ENCODE results near the gene EXOC6B.

Gene EXOC6B

DNA sequence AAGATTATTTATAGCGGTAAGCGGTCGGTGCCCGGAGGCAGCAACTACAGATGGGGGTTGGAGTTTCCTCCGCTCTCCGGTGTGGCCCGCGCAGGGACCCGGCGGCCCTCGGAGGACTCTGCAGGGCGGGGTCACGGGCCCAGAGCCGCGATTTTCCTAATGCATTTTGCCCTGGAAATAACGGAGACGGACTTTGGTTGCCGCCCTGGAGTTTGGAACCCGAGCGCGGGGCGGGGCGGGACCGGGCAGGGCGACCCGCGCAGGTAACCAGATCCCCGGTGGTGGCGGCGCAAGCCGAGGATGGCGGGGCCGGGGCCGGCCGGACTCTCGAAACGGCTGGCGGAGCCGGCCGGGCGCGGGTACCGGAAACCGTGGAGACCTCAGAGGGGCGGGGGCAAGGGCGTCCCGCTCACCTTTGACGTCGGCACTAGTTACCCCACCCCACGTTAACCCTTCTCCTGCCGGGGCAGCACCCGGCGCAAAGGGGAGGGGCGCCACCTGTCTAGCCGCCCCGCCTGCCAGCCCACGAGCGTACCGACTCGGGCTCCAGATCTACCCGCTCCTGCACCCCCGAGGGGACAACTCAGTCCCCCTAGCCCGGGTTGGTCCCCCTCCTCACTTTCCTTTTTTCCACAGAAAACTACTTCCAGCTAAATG lies 681.1 kb downstream of the EXOC6B start:
- POLR2A ChIA-PET: interaction anchor here (1.1 kb wide), 1 partner anchor 29 kb away, joined by 3 read pairs; no protein-coding TSS in a partner anchor
- Histone ChIP-seq H3K36me3 (ENCODE audit: control insufficient read depth in 2 of 2, insufficient read depth in 1 of 2, low read length in 2 of 2) (no peaks in the 10 kb centered on the region), H3K4me3 (ENCODE audit: low read depth, low read length) (peak overlapping the region; percentile 53), H3K27ac (ENCODE audit: extremely low read depth, low read depth, low read length) (peak overlapping the region; percentile 54; the same call in 1 of the 2 replicates), H3K9me3 (ENCODE audit: control insufficient read depth, insufficient read depth, low read depth, low read length) (no peaks in the 10 kb centered on the region), H3K4me1 (ENCODE audit: control insufficient read depth, insufficient read depth, low read length) (peaks cover 11% of the 10 kb centered on the region)
- CTCF ChIA-PET: interaction anchor here (1.0 kb wide), 1 partner anchor 12 kb away, joined by 3 read pairs; no protein-coding TSS in a partner anchor
- TF ChIP-seq ZNF184 (tag by site-specific recombination; IDR thresholded peaks at IDR 0.05) (no peak), ZBTB11 (tag by site-specific recombination; conservative IDR thresholded peaks at IDR 0.05; ENCODE audit: low read depth) (0 out of 2 replicates have a peak, but pooled peaks have one; percentile 36), BCL11A (tag by site-specific recombination; IDR thresholded peaks at IDR 0.05; ENCODE audit: low read depth) (no peak), GLIS1 (tag by site-specific recombination; IDR thresholded peaks at IDR 0.05) (peak; percentile 72), ZNF350 (tag by site-specific recombination; IDR thresholded peaks at IDR 0.05) (no peak), KLF8 (tag by site-specific recombination; IDR thresholded peaks at IDR 0.05) (peak; percentile 65), MYNN (tag by site-specific recombination; IDR thresholded peaks at IDR 0.05; ENCODE audit: borderline replicate concordance) (no peak), ZNF391 (tag by site-specific recombination; IDR thresholded peaks at IDR 0.05; ENCODE audit: borderline replicate concordance, low read depth) (no peak), ZEB2 (tag by site-specific recombination; IDR thresholded peaks at IDR 0.05) (peak; percentile 59; the same call in 1 of the 2 replicates), ZNF558 (tag by site-specific recombination; IDR thresholded peaks at IDR 0.05) (no peak), ZXDB (tag by site-specific recombination; IDR thresholded peaks at IDR 0.05) (0 out of 2 replicates have a peak, but pooled peaks have one; percentile 22), ZNF776 (tag by site-specific recombination; IDR thresholded peaks at IDR 0.05; ENCODE audit: borderline replicate concordance) (no peak), SP2 (tag by site-specific recombination; IDR thresholded peaks at IDR 0.05) (peak; percentile 68), ZBTB6 (tag by site-specific recombination; IDR thresholded peaks at IDR 0.05) (no peak), SP7 (tag by site-specific recombination; IDR thresholded peaks at IDR 0.05) (0 out of 2 replicates have a peak, but pooled peaks have one; percentile 25), SP3 (tag by site-specific recombination; IDR thresholded peaks at IDR 0.05) (peak; percentile 92), ZNF133 (tag by site-specific recombination; IDR thresholded peaks at IDR 0.05) (no peak), ZNF2 (tag by site-specific recombination; IDR thresholded peaks at IDR 0.05) (no peak), ZNF266 (tag by site-specific recombination; IDR thresholded peaks at IDR 0.05; ENCODE audit: low read depth) (no peak), ZNF610 (tag by site-specific recombination; IDR thresholded peaks at IDR 0.05; ENCODE audit: borderline replicate concordance) (peak; percentile 40; the same call in 1 of the 2 replicates), KLF10 (tag by site-specific recombination; IDR thresholded peaks at IDR 0.05) (no peak), ZNF629 (tag by site-specific recombination; IDR thresholded peaks at IDR 0.05) (peak; percentile 90), ZNF335 (tag by site-specific recombination; conservative IDR thresholded peaks at IDR 0.05) (peak; percentile 83), ZBTB21 (tag by site-specific recombination; IDR thresholded peaks at IDR 0.05) (peak; percentile 85)
- TF ChIP-seq, protein P1, sequence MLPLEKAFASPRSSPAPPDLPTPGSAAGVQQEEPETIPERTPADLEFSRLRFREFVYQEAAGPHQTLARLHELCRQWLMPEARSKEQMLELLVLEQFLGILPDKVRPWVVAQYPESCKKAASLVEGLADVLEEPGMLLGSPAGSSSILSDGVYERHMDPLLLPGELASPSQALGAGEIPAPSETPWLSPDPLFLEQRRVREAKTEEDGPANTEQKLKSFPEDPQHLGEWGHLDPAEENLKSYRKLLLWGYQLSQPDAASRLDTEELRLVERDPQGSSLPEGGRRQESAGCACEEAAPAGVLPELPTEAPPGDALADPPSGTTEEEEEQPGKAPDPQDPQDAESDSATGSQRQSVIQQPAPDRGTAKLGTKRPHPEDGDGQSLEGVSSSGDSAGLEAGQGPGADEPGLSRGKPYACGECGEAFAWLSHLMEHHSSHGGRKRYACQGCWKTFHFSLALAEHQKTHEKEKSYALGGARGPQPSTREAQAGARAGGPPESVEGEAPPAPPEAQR (tag by site-specific recombination; IDR thresholded peaks at IDR 0.05): no peak
- TF ChIP-seq, protein P2, sequence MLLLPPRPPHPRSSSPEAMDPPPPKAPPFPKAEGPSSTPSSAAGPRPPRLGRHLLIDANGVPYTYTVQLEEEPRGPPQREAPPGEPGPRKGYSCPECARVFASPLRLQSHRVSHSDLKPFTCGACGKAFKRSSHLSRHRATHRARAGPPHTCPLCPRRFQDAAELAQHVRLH (tag by site-specific recombination; IDR thresholded peaks at IDR 0.05): 0 out of 2 replicates have a peak, but pooled peaks have one; percentile 34
- TF ChIP-seq, protein P3, sequence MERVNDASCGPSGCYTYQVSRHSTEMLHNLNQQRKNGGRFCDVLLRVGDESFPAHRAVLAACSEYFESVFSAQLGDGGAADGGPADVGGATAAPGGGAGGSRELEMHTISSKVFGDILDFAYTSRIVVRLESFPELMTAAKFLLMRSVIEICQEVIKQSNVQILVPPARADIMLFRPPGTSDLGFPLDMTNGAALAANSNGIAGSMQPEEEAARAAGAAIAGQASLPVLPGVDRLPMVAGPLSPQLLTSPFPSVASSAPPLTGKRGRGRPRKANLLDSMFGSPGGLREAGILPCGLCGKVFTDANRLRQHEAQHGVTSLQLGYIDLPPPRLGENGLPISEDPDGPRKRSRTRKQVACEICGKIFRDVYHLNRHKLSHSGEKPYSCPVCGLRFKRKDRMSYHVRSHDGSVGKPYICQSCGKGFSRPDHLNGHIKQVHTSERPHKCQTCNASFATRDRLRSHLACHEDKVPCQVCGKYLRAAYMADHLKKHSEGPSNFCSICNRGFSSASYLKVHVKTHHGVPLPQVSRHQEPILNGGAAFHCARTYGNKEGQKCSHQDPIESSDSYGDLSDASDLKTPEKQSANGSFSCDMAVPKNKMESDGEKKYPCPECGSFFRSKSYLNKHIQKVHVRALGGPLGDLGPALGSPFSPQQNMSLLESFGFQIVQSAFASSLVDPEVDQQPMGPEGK (tag by site-specific recombination; IDR thresholded peaks at IDR 0.05): 0 out of 2 replicates have a peak, but pooled peaks have one; percentile 49
- TF ChIP-seq, protein P4, sequence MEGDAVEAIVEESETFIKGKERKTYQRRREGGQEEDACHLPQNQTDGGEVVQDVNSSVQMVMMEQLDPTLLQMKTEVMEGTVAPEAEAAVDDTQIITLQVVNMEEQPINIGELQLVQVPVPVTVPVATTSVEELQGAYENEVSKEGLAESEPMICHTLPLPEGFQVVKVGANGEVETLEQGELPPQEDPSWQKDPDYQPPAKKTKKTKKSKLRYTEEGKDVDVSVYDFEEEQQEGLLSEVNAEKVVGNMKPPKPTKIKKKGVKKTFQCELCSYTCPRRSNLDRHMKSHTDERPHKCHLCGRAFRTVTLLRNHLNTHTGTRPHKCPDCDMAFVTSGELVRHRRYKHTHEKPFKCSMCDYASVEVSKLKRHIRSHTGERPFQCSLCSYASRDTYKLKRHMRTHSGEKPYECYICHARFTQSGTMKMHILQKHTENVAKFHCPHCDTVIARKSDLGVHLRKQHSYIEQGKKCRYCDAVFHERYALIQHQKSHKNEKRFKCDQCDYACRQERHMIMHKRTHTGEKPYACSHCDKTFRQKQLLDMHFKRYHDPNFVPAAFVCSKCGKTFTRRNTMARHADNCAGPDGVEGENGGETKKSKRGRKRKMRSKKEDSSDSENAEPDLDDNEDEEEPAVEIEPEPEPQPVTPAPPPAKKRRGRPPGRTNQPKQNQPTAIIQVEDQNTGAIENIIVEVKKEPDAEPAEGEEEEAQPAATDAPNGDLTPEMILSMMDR (tag by site-specific recombination; IDR thresholded peaks at IDR 0.05): peak; percentile 32; the same call in 1 of the 2 replicates
